Measurements from ENCODE around the gene SUFU.

The SUFU gene

GRCh38 chr10:102514487-102515311 lies 10.9 kb downstream of the SUFU start:
- Histone ChIP-seq H3K4me3 (ENCODE audit: low read depth, low read length) (no peak overlapping the region), H3K4me1 (no peaks in the 10 kb centered on the region), H3K27me3 (no peaks in the 10 kb centered on the region), H3K9me3 (no peaks in the 10 kb centered on the region; the same call in 1 of the 2 replicates), H3K36me3 (peaks cover 15% of the 10 kb centered on the region)
- DNase-seq, result no peak
- no peak for TF ChIP-seq CTCF (IDR thresholded peaks at IDR 0.05; ENCODE audit: low read depth, low read length)

- H3K36me3 ChIP-seq, result peaks cover 10% of the 10 kb centered on the region
- H3K4me3 ChIP-seq (ENCODE audit: low read depth, low read length), result no peak overlapping the region
- no peaks in the 10 kb centered on the region for H3K4me1 ChIP-seq
- no peak for TF ChIP-seq CTCF (IDR thresholded peaks at IDR 0.05; ENCODE audit: low read depth, low read length)
- no peak for DNase-seq
- no peaks in the 10 kb centered on the region for H3K27me3 ChIP-seq
- no peaks in the 10 kb centered on the region; the same call in 1 of the 2 replicates for H3K9me3 ChIP-seq
Measured at GRCh38 chr10:102515724-102516123, 12.0 kb downstream of the SUFU start.

- H3K36me3 ChIP-seq, result peaks cover 1% of the 10 kb centered on the region
- no peaks in the 10 kb centered on the region; the same call in 1 of the 2 replicates for H3K4me1 ChIP-seq
- DNase-seq, result no peak
- H3K4me3 ChIP-seq (ENCODE audit: low read depth, low read length), result no peak overlapping the region
- H3K27me3 ChIP-seq, result no peaks in the 10 kb centered on the region
- TF ChIP-seq CTCF (IDR thresholded peaks at IDR 0.05; ENCODE audit: low read depth, low read length), result no peak
- H3K9me3 ChIP-seq, result no peaks in the 10 kb centered on the region; the same call in 1 of the 2 replicates
Measured at GRCh38 chr10:102517553-102517952, 13.8 kb downstream of the SUFU start.

- Histone ChIP-seq H3K9me3 (no peaks in the 10 kb centered on the region; the same call in 1 of the 2 replicates), H3K36me3 (peaks cover 3% of the 10 kb centered on the region), H3K4me1 (no peaks in the 10 kb centered on the region; the same call in 1 of the 2 replicates), H3K4me3 (ENCODE audit: low read depth, low read length) (no peak overlapping the region), H3K27me3 (no peaks in the 10 kb centered on the region; the same call in 1 of the 2 replicates)
- no peak for DNase-seq
- no peak for TF ChIP-seq CTCF (IDR thresholded peaks at IDR 0.05; ENCODE audit: low read depth, low read length)
Measured at GRCh38 chr10:102519246-102519825, 15.6 kb downstream of the SUFU start.

GRCh38 chr10:102522874-102523249 lies 19.1 kb downstream of the SUFU start:
- Histone ChIP-seq H3K27me3 (no peaks in the 10 kb centered on the region; the same call in 1 of the 2 replicates), H3K36me3 (peaks cover 6% of the 10 kb centered on the region), H3K9me3 (no peaks in the 10 kb centered on the region), H3K4me3 (ENCODE audit: low read depth, low read length) (no peak overlapping the region), H3K4me1 (no peaks in the 10 kb centered on the region; the same call in 1 of the 2 replicates)
- no peak for DNase-seq
- no peak for TF ChIP-seq CTCF (IDR thresholded peaks at IDR 0.05; ENCODE audit: low read depth, low read length)

All from BE2C (cell line).